ENCODE measurements around the gene ROBO1.
A peak's percentile ranks its signal among the peaks of the same experiment; 100 is the strongest.

The ROBO1 gene

GRCh38 chr3:79002465-79003372 lies 765.1 kb downstream of the ROBO1 start:
- H3K27me3 ChIP-seq (ENCODE audit: control insufficient read depth, insufficient read depth, low read length): no peaks in the 10 kb centered on the region
- H3K9ac ChIP-seq (ENCODE audit: low read depth, low read length): no peak overlapping the region
- no peak overlapping the region for H3K4me3 ChIP-seq (ENCODE audit: low read depth, low read length)
- no peaks in the 10 kb centered on the region for H3K36me3 ChIP-seq (ENCODE audit: control insufficient read depth, insufficient read depth, low read length)
- H3K4me1 ChIP-seq (ENCODE audit: control insufficient read depth, insufficient read depth, low read length): peaks cover 19% of the 10 kb centered on the region
- H3K9me3 ChIP-seq (ENCODE audit: control insufficient read depth, insufficient read depth, low read length): no peaks in the 10 kb centered on the region
- no peak overlapping the region for H3K27ac ChIP-seq (ENCODE audit: low read depth, low read length)

- no peaks in the 10 kb centered on the region for H3K9me3 ChIP-seq (ENCODE audit: control insufficient read depth, insufficient read depth, low read length)
- no peaks in the 10 kb centered on the region for H3K27me3 ChIP-seq (ENCODE audit: control insufficient read depth, insufficient read depth, low read length)
- H3K4me1 ChIP-seq (ENCODE audit: control insufficient read depth, insufficient read depth, low read length): peaks cover 14% of the 10 kb centered on the region
- no peak overlapping the region for H3K4me3 ChIP-seq (ENCODE audit: low read depth, low read length)
- no peak overlapping the region for H3K27ac ChIP-seq (ENCODE audit: low read depth, low read length)
- no peak overlapping the region for H3K9ac ChIP-seq (ENCODE audit: low read depth, low read length)
- no peaks in the 10 kb centered on the region for H3K36me3 ChIP-seq (ENCODE audit: control insufficient read depth, insufficient read depth, low read length)
Observed at GRCh38 chr3:79001255-79001654, 766.5 kb downstream of the ROBO1 start.

GRCh38 chr3:78999139-78999538 lies 768.7 kb downstream of the ROBO1 start:
- H3K4me3 ChIP-seq (ENCODE audit: low read depth, low read length): no peak overlapping the region
- no peak overlapping the region for H3K9ac ChIP-seq (ENCODE audit: low read depth, low read length)
- peaks cover 23% of the 10 kb centered on the region for H3K4me1 ChIP-seq (ENCODE audit: control insufficient read depth, insufficient read depth, low read length)
- no peaks in the 10 kb centered on the region for H3K36me3 ChIP-seq (ENCODE audit: control insufficient read depth, insufficient read depth, low read length)
- H3K27me3 ChIP-seq (ENCODE audit: control insufficient read depth, insufficient read depth, low read length): no peaks in the 10 kb centered on the region
- H3K9me3 ChIP-seq (ENCODE audit: control insufficient read depth, insufficient read depth, low read length): no peaks in the 10 kb centered on the region
- H3K27ac ChIP-seq (ENCODE audit: low read depth, low read length): no peak overlapping the region

- H3K4me3 ChIP-seq (ENCODE audit: low read depth, low read length): 0 out of 2 replicates have a peak overlapping the region, but pooled peaks have one; percentile 37
- peaks cover 34% of the 10 kb centered on the region for H3K4me1 ChIP-seq (ENCODE audit: control insufficient read depth, insufficient read depth, low read length)
- no peaks in the 10 kb centered on the region for H3K27me3 ChIP-seq (ENCODE audit: control insufficient read depth, insufficient read depth, low read length)
- H3K9ac ChIP-seq (ENCODE audit: low read depth, low read length): no peak overlapping the region
- no peaks in the 10 kb centered on the region for H3K9me3 ChIP-seq (ENCODE audit: control insufficient read depth, insufficient read depth, low read length)
- H3K27ac ChIP-seq (ENCODE audit: low read depth, low read length): peak overlapping the region; percentile 69
- no peaks in the 10 kb centered on the region for H3K36me3 ChIP-seq (ENCODE audit: control insufficient read depth, insufficient read depth, low read length)
Observed at GRCh38 chr3:78995087-78995486, 772.7 kb downstream of the ROBO1 start.

- peak overlapping the region; percentile 69 for H3K27ac ChIP-seq (ENCODE audit: low read depth, low read length)
- H3K27me3 ChIP-seq (ENCODE audit: control insufficient read depth, insufficient read depth, low read length): no peaks in the 10 kb centered on the region
- peaks cover 34% of the 10 kb centered on the region for H3K4me1 ChIP-seq (ENCODE audit: control insufficient read depth, insufficient read depth, low read length)
- H3K9me3 ChIP-seq (ENCODE audit: control insufficient read depth, insufficient read depth, low read length): no peaks in the 10 kb centered on the region
- peak overlapping the region; percentile 37 for H3K4me3 ChIP-seq (ENCODE audit: low read depth, low read length)
- H3K36me3 ChIP-seq (ENCODE audit: control insufficient read depth, insufficient read depth, low read length): no peaks in the 10 kb centered on the region
- no peak overlapping the region for H3K9ac ChIP-seq (ENCODE audit: low read depth, low read length)
Observed at GRCh38 chr3:78994174-78995027, 773.4 kb downstream of the ROBO1 start.

GRCh38 chr3:78993375-78993774 lies 774.4 kb downstream of the ROBO1 start:
- H3K27ac ChIP-seq (ENCODE audit: low read depth, low read length): no peak overlapping the region
- no peak overlapping the region for H3K4me3 ChIP-seq (ENCODE audit: low read depth, low read length)

GRCh38 chr3:78992830-78993229 lies 775.0 kb downstream of the ROBO1 start:
- H3K9ac ChIP-seq (ENCODE audit: low read depth, low read length): no peak overlapping the region
- peaks cover 40% of the 10 kb centered on the region for H3K4me1 ChIP-seq (ENCODE audit: control insufficient read depth, insufficient read depth, low read length)
- no peak overlapping the region for H3K27ac ChIP-seq (ENCODE audit: low read depth, low read length)
- no peaks in the 10 kb centered on the region for H3K36me3 ChIP-seq (ENCODE audit: control insufficient read depth, insufficient read depth, low read length)
- H3K27me3 ChIP-seq (ENCODE audit: control insufficient read depth, insufficient read depth, low read length): no peaks in the 10 kb centered on the region
- H3K4me3 ChIP-seq (ENCODE audit: low read depth, low read length): no peak overlapping the region
- H3K9me3 ChIP-seq (ENCODE audit: control insufficient read depth, insufficient read depth, low read length): no peaks in the 10 kb centered on the region

More at GRCh38 chr3:78993375-78993774, 774.4 kb downstream of the ROBO1 start:
- H3K4me1 ChIP-seq (ENCODE audit: control insufficient read depth, insufficient read depth, low read length): peaks cover 37% of the 10 kb centered on the region
- H3K27me3 ChIP-seq (ENCODE audit: control insufficient read depth, insufficient read depth, low read length): no peaks in the 10 kb centered on the region
- no peak overlapping the region for H3K9ac ChIP-seq (ENCODE audit: low read depth, low read length)
- no peaks in the 10 kb centered on the region for H3K36me3 ChIP-seq (ENCODE audit: control insufficient read depth, insufficient read depth, low read length)
- H3K9me3 ChIP-seq (ENCODE audit: control insufficient read depth, insufficient read depth, low read length): no peaks in the 10 kb centered on the region

- H3K4me1 ChIP-seq (ENCODE audit: control insufficient read depth, insufficient read depth, low read length): peaks cover 42% of the 10 kb centered on the region
- no peaks in the 10 kb centered on the region for H3K9me3 ChIP-seq (ENCODE audit: control insufficient read depth, insufficient read depth, low read length)
- H3K27me3 ChIP-seq (ENCODE audit: control insufficient read depth, insufficient read depth, low read length): no peaks in the 10 kb centered on the region
- no peak overlapping the region for H3K9ac ChIP-seq (ENCODE audit: low read depth, low read length)
- H3K36me3 ChIP-seq (ENCODE audit: control insufficient read depth, insufficient read depth, low read length): no peaks in the 10 kb centered on the region
- no peak overlapping the region for H3K27ac ChIP-seq (ENCODE audit: low read depth, low read length)
- no peak overlapping the region for H3K4me3 ChIP-seq (ENCODE audit: low read depth, low read length)
Observed at GRCh38 chr3:78992400-78992799, 775.4 kb downstream of the ROBO1 start.

- Histone ChIP-seq H3K4me3 (ENCODE audit: low read depth, low read length) (no peak overlapping the region), H3K27me3 (ENCODE audit: control insufficient read depth, insufficient read depth, low read length) (no peaks in the 10 kb centered on the region), H3K9ac (ENCODE audit: low read depth, low read length) (no peak overlapping the region)
Observed at GRCh38 chr3:78991656-78992055, 776.1 kb downstream of the ROBO1 start.

GRCh38 chr3:78990156-78990555 lies 777.6 kb downstream of the ROBO1 start:
- H3K9ac ChIP-seq (ENCODE audit: low read depth, low read length): no peak overlapping the region
- H3K4me3 ChIP-seq (ENCODE audit: low read depth, low read length): no peak overlapping the region
- H3K9me3 ChIP-seq (ENCODE audit: control insufficient read depth, insufficient read depth, low read length): no peaks in the 10 kb centered on the region
- H3K27ac ChIP-seq (ENCODE audit: low read depth, low read length): no peak overlapping the region
- H3K36me3 ChIP-seq (ENCODE audit: control insufficient read depth, insufficient read depth, low read length): no peaks in the 10 kb centered on the region
- no peaks in the 10 kb centered on the region for H3K27me3 ChIP-seq (ENCODE audit: control insufficient read depth, insufficient read depth, low read length)
- peaks cover 57% of the 10 kb centered on the region for H3K4me1 ChIP-seq (ENCODE audit: control insufficient read depth, insufficient read depth, low read length)

More at GRCh38 chr3:78991656-78992055, 776.1 kb downstream of the ROBO1 start:
- Histone ChIP-seq H3K9me3 (ENCODE audit: control insufficient read depth, insufficient read depth, low read length) (no peaks in the 10 kb centered on the region), H3K36me3 (ENCODE audit: control insufficient read depth, insufficient read depth, low read length) (no peaks in the 10 kb centered on the region), H3K27ac (ENCODE audit: low read depth, low read length) (no peak overlapping the region), H3K4me1 (ENCODE audit: control insufficient read depth, insufficient read depth, low read length) (peaks cover 50% of the 10 kb centered on the region)

- Histone ChIP-seq H3K36me3 (ENCODE audit: control insufficient read depth, insufficient read depth, low read length) (no peaks in the 10 kb centered on the region), H3K4me3 (ENCODE audit: low read depth, low read length) (no peak overlapping the region), H3K9me3 (ENCODE audit: control insufficient read depth, insufficient read depth, low read length) (no peaks in the 10 kb centered on the region), H3K27ac (ENCODE audit: low read depth, low read length) (no peak overlapping the region), H3K4me1 (ENCODE audit: control insufficient read depth, insufficient read depth, low read length) (peaks cover 38% of the 10 kb centered on the region), H3K9ac (ENCODE audit: low read depth, low read length) (no peak overlapping the region), H3K27me3 (ENCODE audit: control insufficient read depth, insufficient read depth, low read length) (no peaks in the 10 kb centered on the region)
Observed at GRCh38 chr3:78988324-78988723, 779.5 kb downstream of the ROBO1 start.
